Measurements from ENCODE around the gene OTOS.

Gene OTOS

DNA sequence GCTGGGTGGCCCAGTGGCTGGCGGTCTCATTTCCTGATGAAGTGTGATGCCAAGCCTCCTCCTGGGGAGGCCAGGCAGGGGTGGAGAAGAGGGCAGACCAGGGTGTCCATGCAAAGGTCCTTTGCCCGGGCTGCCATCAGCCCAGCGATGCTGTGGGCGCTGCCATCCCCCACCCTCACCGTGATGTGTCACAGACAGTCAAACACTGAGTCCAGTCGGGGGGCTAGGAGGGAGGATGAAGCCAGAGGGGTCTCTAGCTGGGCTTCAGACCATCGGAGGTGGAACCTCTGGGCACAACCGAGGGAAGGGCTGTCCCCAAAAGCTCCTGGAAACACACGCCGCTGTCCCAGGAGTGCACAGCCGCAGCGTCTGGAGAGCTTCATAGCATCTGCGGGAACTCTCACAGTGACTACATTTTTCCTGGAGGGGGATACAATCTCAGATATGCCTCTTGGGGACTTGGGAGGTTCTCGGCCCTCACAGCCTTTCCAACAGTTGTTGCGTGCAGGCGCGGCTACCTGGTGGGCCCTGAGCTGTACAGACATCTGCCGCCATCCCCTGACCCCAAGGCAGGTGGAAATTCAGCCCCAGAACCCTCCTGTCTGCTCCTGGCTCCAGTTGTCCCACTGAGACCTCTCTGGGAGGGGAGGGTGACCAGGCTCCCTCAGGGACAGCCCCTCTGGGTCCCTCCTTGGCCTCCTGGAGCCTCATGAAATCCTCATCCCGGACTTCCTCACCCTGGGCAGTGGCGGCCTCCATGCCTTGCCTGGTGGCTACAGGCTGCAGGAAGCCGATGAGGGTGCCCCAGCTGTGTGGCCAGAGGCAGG lies 26.5 kb upstream of the OTOS start:
- DNase-seq, result no peak

DNA sequence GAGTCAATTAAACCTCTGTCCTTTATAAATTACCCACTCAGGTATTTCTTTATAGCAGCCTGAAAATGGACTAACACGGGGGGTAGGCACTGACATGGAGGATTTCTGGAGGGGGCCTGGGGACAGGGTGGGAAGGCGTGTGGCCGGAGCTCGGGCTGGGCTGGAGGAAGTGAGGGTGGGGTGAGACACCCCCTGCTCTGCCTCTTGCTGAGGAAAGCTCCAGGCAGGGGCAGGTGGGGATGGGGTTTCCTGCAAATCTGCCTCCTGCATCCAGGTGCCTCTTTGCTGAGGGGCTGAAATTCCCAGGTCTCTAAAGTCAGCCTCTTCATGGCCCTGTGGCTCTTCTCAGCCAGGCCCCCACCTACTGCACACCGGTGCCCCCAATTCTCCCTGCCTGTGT lies 25.7 kb upstream of the OTOS start:
- no peak for DNase-seq

DNA sequence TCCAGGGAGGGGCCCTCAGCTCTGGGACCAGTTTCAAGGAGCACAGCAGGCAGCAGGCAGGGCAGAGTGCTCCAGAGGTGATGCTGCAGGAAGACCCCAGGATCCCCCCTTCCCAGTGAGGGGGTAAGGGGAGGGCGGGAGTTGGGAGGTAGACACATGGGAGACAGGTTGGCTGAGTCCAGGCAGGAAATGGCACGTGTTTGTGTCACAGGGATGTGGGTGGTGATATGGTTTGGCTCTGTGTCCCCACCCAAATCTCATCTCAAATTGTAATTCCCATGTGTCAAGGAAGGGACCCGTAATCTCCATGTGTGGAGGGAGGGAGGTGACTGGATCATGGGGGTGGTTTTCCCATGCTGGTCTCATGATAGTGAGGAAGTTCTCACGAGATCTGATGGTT lies 25.2 kb upstream of the OTOS start:
- no peak for DNase-seq

DNA sequence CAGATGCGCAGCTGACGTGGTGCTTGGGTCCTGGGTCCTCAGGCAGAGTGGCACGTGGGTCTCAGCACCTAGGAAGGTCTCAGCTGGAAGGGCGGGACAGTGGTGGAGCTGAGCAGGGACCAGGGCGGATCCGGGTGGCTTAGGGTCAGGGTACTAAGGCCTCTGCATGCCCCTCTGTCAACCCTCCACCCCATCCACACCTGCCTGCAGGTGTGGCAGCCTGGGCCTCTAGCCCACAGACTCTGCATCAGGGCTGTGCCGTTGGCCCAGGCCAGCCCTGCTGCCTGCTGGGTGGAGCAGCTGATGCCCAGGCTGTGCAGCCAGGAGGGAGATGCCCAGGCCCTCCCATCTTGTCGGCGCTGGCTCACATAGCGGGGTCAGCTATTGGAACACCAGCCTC lies 24.6 kb upstream of the OTOS start:
- DNase-seq, result no peak

DNA sequence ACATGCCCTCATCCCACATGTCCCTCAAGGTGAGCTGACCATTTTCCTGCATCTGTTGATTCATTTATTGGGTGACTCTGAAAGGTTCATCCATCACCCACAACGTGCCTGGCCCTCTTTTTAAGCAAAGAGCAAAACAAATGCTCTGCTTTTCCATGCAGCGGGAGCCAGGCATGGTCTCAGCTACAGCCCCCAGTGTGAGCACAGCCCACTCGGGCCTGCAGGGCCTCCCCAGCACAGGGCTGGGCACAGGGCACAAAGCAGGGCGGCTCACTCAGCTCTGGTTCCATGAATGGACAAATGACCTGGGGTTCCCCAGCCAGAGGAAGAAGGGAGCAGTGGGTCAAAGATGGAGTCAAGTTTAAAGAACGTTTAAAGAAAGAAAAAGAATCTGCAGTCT lies 24.1 kb upstream of the OTOS start:
- DNase-seq, result no peak

DNA sequence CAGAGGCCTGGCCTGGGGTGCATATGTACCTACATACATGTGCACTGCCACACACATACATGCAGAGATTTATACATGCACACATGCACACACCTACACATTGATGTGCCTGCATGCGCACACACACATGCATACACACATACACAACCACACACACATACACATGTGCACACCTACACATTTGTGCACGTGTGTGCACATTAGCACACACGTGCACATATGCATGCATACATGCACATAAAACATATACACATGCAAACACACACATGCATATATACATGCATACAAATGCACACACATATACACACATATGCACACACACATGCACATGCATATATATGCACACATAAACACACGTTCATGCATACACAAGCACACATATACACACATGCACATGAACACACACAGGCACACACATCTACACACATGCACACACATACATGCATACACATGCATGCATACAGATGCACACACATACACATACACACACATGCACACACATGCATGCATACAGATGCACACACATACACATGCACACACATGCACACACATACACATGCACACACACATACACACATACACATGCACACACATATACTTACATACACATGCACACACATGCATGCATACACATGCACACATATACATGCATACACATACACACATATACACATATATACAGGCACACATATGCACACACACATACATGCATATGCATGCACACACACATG lies 23.6 kb upstream of the OTOS start:
- DNase-seq, result no peak

DNA sequence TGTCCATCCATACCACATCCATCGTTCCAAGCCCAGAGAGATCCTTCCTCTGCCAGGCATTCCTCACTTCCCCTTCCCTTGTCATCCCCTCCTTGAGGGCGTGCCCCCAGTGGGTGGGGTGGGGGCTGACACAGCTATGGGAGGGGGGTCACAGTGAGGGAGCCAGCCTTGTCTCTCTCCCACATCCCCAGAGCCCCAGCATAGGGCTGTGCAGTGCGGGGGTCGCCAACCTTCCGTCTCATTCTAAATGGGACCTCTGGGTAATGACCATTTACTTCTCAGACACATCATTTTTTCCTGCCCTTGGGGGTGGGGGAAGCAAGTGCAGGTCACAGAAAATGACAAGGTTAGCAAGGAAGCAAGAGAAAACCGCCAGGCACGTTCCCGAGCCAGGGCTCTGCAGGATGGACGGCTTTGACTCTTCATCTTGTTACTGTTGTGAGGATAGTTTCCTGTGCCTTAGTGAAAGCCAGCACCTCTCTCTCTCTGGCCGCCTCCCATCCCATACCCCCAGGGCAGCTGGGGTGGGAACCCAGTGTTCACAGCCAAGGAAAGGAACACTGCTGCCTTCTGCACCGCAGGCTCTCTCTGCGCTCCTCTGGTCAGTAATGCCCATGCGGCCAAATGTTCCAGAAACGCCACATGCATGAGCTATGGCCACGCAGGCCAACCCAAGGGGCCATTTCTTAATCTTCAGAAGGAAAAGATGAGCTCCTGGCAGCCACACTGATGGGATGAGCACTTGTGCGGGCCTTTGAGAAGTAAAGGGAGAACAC lies 22.7 kb upstream of the OTOS start:
- no peak for DNase-seq

DNA sequence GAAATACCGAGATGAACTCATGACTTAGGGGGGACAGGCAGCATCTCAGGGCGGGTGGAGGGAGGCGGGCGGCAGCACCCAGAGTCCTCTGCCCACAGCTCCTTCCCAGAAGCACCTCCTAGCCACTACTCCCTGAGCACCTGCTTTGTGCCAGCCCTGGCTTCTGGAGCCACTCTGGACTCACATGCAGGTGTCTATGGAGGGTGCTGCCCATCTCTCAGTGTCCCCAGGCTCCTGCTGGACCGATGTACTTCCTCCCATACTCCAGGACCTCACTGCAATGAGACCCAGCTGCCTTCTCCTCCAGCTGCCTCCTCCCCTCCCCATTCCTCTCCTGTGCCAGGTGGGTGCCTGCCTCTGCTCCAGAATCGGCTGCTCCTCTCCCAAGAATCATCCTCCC lies 22.1 kb upstream of the OTOS start:
- no peak for DNase-seq

DNA sequence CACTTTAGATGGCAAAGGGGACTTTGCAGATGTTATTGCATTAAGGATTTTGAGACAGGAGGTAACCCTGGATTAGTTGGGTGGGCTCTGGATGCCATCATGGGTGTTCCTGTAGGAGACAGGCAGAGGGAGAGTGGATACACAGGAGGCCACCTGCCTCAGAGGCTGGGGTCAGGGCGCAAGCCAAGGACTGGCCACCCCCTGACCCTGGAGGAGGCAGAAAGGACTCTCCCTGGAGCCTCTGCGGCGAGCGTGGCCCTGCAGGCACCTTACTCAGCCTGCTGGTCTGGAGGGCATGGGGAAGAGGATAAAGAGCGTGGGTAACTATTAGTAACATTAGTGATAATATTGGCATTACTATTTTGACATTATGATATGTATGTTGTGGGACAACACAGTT lies 21.6 kb upstream of the OTOS start:
- DNase-seq, result no peak

DNA sequence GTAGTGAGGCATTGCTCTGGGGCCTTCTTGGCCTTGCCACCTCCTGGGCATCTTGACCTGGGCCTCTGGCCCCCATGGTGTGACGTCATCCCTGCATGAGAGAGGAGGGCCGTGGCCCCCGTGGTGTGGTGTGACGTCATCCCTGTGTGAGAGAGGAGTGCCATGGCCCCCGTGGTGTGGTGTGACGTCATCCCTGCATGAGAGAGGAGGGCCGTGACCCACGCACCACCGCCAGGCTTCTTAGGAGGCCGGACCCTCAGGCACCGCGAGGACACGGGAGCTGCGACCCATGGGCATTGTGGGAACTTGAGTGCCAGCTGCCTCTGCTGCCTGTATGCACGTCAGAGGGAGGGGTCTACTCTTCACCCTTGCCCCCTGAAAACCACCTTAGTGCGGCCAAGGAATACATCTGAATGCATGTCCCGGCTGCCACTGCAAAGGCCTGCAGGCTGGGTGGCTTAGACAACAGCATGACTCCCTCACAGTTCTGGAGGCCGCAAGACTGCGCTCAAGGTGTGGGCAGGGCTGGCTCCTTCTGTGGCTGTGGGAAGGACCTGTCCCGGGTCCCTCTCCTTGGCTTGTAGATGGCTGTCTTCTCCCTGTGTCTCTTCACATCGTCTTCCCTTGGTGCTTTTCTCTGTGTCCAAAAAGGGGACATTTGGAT lies 20.8 kb upstream of the OTOS start:
- DNase-seq, result no peak

DNA sequence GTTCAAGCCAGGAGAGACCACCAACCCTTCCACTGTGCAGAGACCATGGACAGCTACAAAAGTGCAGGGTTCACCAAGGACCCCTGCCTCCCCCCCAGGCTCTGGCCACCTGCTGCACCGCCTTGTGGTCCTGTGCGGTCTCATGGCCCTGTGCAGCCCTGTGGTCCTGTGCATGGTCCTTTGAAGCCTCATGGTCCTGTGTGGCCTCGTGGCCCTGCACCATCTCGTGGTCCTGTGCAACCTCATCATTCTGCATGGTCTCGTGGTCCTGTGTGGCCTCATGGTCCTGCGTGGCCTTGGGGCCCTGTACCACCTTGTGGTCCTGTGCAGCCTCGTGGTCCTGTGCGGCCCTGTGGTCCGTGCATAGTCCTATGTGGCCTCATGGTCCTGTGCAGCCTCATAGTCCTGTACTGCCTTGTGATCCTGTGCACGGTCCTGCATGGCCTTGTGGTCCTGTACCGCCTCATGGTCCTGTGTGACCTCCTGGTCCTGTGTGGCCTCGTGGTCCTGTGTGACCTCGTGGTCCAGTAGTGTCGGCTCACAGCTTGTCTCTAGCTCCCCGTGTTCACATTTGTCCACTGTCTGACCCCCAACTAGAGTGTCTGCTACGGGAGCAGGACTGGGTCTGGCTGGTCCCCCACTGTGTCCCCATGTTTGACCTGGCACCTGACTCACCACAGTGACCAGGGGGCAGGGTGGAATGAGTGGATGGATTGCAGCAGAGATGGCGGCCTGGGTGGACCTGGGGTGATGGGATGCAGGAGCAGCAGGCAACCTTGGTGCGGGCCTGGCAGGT lies 20.0 kb upstream of the OTOS start:
- DNase-seq, result no peak

DNA sequence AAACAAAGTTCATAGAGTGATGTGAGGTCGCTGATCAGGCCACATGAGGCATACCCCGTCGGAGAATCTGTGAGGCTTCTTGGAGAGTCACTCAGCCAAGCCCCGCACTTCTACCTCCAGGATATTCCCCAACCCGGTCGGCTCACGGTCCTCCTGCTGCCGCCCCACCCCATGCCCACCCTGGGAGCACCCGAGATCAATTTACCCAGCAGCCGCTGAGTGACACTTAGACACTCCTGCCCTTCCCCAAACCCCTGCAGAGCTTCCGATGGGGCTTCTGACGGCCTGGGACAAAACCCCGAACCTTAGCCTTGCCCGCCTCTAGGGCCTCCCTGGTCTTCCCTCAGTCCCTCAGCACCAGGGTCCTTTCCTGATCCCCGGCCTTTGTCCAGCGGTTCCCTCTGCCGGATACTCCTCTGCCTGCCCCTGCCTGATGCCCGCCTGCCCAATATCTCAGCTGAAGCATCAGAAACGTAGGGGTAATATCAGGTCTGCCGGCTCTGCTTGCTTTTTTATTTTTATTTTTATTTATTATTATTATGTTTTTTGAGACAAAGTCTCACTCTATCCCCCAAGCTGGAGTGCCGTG lies 18.9 kb upstream of the OTOS start:
- no peak for DNase-seq

DNA sequence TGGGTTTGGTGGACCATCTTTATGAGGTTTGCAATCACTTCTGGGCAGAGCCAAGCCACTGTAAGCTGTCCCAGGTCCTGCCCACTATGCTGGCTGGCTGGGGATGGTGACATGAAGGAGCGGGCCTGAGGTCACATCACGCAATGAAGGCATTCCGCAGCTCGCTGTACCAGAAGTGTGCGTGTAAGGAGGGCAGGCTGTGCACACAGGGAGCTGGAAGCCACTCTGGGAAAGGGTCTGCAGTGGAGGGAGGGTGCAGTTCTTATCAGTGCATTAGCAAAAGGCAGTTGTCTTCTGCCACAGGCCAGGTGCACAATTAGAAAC lies 16.7 kb upstream of the OTOS start:
- DNase-seq, result no peak

DNA sequence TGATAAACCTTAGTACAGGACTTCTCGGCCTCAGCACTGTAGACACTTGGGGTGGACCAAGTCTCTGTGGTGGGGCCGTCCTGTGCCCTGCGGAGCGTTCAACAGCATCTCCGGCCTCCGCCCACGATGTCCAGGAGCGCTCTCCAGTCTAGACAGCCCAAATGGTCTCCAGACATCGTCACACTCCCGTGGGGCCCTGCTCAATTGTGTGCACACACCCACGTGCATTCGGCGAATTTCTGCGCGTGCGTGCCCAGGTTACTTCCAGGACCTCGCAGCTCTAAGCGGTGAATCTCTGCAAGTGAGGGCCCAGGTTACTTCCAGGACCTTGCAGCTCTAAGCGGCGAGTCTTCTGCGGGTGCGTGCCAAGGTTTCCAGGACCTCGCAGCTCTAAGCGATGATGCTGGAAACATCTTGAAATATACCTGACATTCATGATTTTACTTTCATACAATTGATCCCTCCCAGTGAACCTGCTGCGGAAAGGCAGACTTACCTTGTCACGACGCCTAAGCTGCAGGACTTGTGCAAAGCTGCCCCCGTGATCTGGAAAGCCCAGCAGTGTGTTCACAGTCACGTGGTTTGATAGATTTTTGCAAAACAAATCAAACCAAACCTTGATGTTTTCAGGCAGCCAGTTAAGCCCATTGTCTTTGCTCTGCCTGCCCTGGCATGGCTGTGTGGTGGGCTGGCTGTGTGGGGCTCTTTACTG lies 16.1 kb upstream of the OTOS start:
- no peak for DNase-seq

DNA sequence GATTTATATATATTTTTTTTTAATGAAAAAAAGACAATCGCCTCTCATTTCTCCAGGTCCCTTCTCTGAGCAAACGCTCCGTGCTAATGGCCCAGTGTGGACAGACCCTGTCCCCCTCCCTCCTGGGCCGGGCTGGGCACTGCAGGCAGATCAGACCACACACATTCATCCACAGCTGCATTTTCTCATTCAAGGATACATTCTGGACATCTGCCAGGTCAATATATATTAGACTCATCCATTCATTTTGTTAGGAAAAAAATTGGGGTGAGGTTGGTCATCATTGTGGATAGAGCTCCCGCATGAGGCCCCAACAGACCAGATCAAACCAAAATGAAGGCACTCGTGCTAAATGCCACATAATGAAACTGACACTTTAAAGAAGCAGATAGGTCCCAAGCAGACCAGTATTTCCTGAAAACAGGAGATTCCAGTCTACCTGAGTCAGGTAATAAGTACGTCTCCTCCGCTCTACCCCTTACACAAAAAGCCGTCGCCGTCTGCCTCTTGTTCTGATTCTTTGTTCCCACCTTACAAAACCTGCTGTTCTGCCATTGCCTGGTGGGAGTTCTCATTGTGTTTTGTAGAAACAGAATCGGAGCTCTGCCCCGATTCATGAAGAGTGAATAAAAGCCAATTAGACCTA lies 15.4 kb upstream of the OTOS start:
- no peak for DNase-seq

DNA sequence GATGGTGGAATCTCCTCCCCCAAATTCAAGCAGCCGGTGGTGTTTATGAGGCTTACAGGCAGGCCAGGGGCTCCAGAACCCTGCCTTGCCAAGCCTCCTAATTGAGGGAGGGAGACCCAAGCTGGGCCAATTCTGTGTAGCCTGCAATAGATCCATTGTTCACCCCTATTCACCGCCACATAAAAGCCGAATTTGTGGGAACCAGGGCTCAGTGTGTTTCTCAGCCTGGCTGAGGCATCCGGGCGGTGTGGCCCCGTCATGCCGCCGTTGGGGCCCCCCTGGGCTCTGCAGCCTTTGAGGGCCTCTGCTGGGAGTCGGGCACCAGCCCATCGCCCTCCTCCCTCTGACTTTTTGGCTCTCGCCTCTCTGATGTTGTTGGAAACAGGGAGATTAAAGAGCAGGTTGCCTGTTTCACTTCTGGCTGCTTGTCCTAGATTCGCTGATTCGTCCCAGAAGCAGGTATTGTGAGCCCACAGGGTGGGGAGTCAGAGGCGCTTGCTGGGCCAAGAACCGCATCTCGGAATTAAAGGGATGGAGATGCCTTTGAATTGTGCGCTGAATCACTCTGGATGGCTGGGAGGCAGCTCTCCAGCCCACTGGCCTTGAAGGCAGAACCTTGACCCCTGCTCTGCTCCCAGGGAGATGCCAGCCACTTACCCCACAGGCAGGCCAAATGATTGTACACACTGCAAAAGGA lies 14.7 kb upstream of the OTOS start:
- no peak for DNase-seq

DNA sequence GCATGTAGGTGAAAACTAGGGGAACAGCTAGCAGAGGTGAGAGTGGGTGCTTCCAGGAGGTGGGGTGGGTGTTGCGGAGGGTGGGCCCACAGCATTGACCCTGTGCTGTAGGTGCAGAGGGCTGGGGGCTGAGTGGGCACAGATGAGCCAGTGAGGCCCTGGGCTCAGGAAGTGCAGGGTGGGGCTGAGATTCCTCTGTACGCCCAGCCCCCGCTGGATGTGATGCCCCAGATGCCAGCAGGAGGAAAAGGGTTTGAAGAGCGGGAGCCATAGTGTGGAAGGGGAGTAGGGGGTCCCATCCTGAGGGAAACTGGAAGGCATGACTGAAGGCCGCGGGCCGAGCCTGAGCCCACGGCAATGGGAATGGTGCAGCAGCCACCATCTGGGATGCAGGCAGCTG lies 14.1 kb upstream of the OTOS start:
- DNase-seq, result no peak

DNA sequence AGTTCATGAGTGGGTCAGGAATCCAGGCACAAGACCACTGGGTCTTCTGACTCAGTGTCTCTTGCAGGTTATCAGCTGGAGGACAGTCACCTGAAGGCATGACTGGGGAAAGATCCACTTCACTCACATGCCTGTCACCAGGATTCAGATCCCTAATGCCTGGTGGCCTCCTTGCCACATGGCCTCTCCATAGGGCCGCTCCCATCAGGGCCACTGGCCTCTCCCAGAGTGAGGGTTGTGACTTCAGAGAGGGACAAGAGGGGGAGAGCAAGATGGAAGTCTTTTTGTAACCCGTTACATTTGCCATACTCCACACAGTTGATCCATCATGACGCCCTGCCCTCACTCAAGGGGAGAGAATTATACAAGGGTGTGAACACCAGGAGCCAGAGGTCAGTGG lies 13.0 kb upstream of the OTOS start:
- DNase-seq, result no peak

DNA sequence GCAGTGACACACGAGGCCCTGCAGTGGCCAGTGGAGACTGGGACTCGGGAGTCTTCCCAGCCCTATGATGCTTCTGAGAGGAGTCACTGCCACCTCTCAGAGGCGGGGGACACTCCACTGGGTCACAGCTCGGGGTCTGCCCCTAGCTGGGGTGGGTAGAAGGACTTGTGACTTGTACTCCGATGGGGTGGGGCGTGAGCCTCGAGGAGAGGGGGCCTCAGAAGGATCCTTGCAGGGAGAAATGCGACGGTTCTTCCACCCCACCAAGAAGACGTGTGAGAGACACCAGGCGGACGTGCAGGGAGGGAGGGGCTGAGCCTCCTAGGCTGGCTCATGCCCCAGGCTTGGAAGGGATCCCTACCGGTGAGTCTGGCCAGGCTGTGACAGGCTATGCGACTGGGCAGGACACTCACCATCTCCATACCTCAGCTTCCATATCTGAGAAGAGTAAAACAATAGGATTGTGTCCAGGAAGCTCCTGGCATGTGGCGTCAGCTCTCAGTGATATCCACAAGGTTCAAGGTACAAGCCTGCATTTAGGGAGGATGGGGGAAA lies 11.1 kb upstream of the OTOS start:
- no peak for DNase-seq
